ENCODE measurements around the gene VAPB. TPM values are rescaled to one million over a fixed set of nuclear protein-coding genes. Genes with fewer than 3 reads are reported as not detected.

The VAPB gene
- total RNA-seq, 1 donor from 2014 or later: 53.8 TPM

DNA sequence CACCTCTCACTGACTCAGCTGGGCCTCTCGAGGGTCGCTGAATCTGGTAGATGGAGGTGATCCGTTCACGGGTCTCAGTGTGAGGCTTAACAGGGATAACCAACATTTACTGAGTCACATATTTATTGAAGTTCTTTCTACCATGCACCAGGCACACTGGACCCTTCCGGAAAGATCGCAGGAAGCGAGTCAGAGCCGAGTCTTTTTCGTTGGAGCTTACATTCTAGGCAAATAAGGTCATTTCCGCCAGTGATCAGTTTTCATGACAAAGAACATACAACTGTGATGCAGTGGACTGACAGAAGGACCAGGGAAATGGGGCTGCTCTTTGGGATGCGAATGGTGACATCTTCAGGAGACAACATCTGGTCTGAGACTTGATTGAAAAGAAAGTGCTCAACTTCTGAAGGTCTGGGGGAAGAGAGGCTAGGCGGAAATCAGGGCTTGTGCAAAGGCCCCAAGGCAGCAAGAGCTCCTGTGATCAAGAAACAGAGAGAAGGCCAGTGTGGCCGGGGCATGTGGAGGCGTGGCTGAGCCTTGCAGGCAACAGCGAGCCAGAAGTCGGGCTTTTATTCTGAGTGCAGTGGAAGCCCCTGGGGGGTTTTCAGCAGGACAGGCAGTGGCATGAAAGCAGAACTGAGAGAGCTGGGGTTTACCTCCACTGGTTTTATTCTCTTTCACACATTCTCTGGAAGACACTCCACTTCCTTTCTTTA, 69.5 kb downstream of the VAPB start:
- Mint-ChIP-seq H3K4me1 (ENCODE audit: low read depth) (no peaks in the 10 kb centered on the region), H3K27me3 (no peaks in the 10 kb centered on the region), H3K27ac (no peak overlapping the region), H3K36me3 (ENCODE audit: insufficient read depth) (peaks cover 11% of the 10 kb centered on the region), H3K9me3 (ENCODE audit: low read depth) (peaks cover 11% of the 10 kb centered on the region), H3K4me3 (ENCODE audit: low read depth) (no peak overlapping the region)
- no peak for DNase-seq (ENCODE audit: low spot score, unreplicated experiment)
- TF ChIP-seq, protein P1, sequence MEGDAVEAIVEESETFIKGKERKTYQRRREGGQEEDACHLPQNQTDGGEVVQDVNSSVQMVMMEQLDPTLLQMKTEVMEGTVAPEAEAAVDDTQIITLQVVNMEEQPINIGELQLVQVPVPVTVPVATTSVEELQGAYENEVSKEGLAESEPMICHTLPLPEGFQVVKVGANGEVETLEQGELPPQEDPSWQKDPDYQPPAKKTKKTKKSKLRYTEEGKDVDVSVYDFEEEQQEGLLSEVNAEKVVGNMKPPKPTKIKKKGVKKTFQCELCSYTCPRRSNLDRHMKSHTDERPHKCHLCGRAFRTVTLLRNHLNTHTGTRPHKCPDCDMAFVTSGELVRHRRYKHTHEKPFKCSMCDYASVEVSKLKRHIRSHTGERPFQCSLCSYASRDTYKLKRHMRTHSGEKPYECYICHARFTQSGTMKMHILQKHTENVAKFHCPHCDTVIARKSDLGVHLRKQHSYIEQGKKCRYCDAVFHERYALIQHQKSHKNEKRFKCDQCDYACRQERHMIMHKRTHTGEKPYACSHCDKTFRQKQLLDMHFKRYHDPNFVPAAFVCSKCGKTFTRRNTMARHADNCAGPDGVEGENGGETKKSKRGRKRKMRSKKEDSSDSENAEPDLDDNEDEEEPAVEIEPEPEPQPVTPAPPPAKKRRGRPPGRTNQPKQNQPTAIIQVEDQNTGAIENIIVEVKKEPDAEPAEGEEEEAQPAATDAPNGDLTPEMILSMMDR (IDR thresholded peaks at IDR 0.05; ENCODE audit: unreplicated experiment): no peak

DNA sequence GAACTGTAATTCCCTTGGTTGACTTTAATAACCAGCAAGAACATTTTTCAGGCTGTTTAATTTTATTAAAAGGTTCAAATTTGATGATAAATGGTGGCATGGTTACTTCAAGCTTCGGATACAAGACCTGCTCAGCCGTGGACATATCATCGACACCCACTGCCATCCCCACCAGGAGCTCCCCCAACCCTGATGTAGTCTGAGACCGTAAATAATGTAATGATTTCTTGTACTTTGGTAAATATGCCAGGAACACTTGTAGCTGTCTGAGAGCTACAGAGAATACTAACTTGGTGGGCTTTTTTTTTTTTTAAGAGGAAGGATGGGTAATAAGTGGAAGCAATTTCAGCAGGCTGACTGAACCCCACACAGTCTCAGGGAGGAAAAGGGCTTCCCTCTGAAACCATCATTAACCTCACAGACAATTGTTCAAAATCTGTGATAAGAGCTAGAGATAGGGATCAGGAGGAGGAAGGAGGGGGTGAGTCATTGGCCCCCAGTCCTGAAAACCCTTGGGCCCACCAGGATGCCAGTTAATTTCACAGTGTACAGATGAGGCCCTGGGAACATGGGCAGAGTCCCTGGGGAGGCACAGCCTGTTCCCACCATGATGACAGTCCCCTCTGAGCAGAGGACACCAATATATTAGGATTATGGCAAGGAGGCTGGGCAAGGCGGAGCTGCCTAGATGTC, 70.2 kb downstream of the VAPB start:
- H3K36me3 Mint-ChIP-seq (ENCODE audit: insufficient read depth): peaks cover 8% of the 10 kb centered on the region

DNA sequence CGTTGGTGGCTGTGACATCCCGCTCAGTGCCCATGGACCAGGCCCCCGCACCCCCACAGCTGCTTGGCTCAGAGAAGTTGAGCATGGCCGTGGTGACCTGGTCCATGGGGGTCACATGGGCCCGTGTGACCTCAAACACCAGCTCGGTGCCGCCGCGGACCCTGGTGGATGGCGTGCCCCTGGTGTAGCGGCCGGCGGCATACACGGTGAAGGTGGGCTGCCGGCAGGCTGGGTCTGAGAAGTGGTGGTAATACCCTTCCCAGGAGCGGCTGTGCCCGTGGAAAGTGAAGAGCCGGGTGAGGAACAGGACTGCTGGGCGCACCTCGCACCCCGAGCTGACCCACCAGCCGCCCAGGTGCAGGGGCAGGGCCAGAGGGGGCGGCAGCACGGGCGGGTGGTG, 72.1 kb downstream of the VAPB start:
- Mint-ChIP-seq H3K27me3 (no peaks in the 10 kb centered on the region), H3K4me3 (ENCODE audit: low read depth) (no peak overlapping the region), H3K9me3 (ENCODE audit: low read depth) (no peaks in the 10 kb centered on the region), H3K36me3 (ENCODE audit: insufficient read depth) (no peaks in the 10 kb centered on the region), H3K27ac (no peak overlapping the region), H3K4me1 (ENCODE audit: low read depth) (no peaks in the 10 kb centered on the region)
- TF ChIP-seq, protein P1 (IDR thresholded peaks at IDR 0.05; ENCODE audit: unreplicated experiment): no peak
- no peak for DNase-seq (ENCODE audit: low spot score, unreplicated experiment)

More for the DNA sequence above, 70.2 kb downstream of the VAPB start:
- TF ChIP-seq, protein P1 (IDR thresholded peaks at IDR 0.05; ENCODE audit: unreplicated experiment): no peak
- no peak for DNase-seq (ENCODE audit: low spot score, unreplicated experiment)
- Mint-ChIP-seq H3K27me3 (no peaks in the 10 kb centered on the region), H3K4me3 (ENCODE audit: low read depth) (no peak overlapping the region), H3K27ac (no peak overlapping the region), H3K4me1 (ENCODE audit: low read depth) (no peaks in the 10 kb centered on the region), H3K9me3 (ENCODE audit: low read depth) (peaks cover 8% of the 10 kb centered on the region)

DNA sequence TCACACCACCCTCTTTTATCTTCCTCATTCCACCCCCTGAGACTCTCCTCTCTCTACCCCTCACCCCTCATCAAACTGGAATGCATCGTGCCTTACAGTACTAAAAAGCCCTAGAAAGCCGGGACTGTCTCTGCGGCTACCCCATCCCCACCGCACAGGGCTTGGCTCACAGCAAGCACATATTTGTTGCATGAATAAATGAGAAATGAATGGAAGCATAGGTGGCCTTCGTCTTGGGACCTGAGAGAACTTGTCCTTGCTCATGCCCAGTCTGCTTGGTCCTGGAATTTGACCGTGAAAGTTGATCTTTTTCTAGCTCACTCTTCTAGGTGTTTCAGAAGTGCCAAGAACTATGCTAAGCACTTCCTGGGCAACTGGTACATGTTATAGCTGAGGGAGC, 72.9 kb downstream of the VAPB start:
- Mint-ChIP-seq H3K9me3 (ENCODE audit: low read depth) (no peaks in the 10 kb centered on the region), H3K4me1 (ENCODE audit: low read depth) (no peaks in the 10 kb centered on the region), H3K27ac (no peak overlapping the region), H3K4me3 (ENCODE audit: low read depth) (no peak overlapping the region), H3K27me3 (no peaks in the 10 kb centered on the region), H3K36me3 (ENCODE audit: insufficient read depth) (no peaks in the 10 kb centered on the region)
- TF ChIP-seq, protein P1 (IDR thresholded peaks at IDR 0.05; ENCODE audit: unreplicated experiment): no peak
- DNase-seq (ENCODE audit: low spot score, unreplicated experiment): no peak

DNA sequence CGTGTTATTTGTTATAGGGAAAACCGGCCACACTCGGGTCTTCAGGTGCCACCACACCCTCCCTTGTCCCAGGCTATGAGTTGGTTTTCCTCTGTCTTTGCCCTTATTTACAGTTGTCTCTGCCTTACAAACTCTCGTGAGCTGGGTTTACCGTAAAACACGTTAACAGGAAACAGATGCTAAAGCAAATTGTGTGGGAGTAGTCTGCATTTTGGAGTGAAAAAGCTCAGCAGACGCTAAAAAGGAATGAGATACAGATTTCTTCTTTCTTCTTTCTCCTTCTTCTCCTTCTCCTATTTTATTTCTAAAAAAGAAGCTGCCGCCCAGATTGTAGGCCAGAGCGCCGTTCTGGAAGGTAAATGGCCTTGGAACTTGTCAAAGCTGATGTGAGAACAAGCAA, 74.2 kb downstream of the VAPB start:
- Mint-ChIP-seq H3K36me3 (ENCODE audit: insufficient read depth) (no peaks in the 10 kb centered on the region), H3K4me1 (ENCODE audit: low read depth) (no peaks in the 10 kb centered on the region), H3K4me3 (ENCODE audit: low read depth) (no peak overlapping the region), H3K27me3 (no peaks in the 10 kb centered on the region), H3K9me3 (ENCODE audit: low read depth) (no peaks in the 10 kb centered on the region), H3K27ac (no peak overlapping the region)
- no peak for DNase-seq (ENCODE audit: low spot score, unreplicated experiment)
- TF ChIP-seq, protein P1 (IDR thresholded peaks at IDR 0.05; ENCODE audit: unreplicated experiment): no peak

Data from progenitor cell of endocrine pancreas (in vitro differentiated cells).